IMR-90 (cell line): ENCODE results near the gene ACOXL.

Experiments used
- BHLHE40 ChIP-seq: fragments of 150-350 bp; IDR thresholded peaks from 2 replicates; pipeline ENCODE4 v1.6.1; 2016; ENCODE audit warnings: mild to moderate bottlenecking, low read depth, low read length
- CEBPB ChIP-seq: IDR thresholded peaks from 2 replicates; pipeline ENCODE4 v1.6.1; 2012; ENCODE audit warnings: low read depth, low read length, improper control_type of control experiment
- CHD1 ChIP-seq: IDR thresholded peaks from 2 replicates; pipeline ENCODE4 v1.6.1; 2012; ENCODE audit warnings: low read depth, low read length, improper control_type of control experiment
- CTCF ChIP-seq: conservative IDR thresholded peaks from 2 replicates; pipeline ENCODE4 v1.5.1; 2012; ENCODE audit warnings: mild to moderate bottlenecking, low read depth, low read length, improper control_type of control experiment
- ELK1 ChIP-seq: fragments of 150-350 bp; IDR thresholded peaks from 2 replicates; pipeline ENCODE4 v1.6.1; 2016; ENCODE audit warnings: low read depth, mild to moderate bottlenecking, low read length, moderate library complexity, borderline replicate concordance
- MAFK ChIP-seq: IDR thresholded peaks from 2 replicates; pipeline ENCODE4 v1.6.1; 2012; ENCODE audit warnings: low read depth, low read length, improper control_type of control experiment
- POLR2A ChIP-seq: IDR thresholded peaks from 2 replicates; pipeline ENCODE4 v1.6.1; 2012; ENCODE audit warnings: mild to moderate bottlenecking, low read depth, low read length
- RAD21 ChIP-seq: IDR thresholded peaks from 2 replicates; pipeline ENCODE4 v1.6.1; 2012; ENCODE audit warnings: low read length, improper control_type of control experiment
- RCOR1 ChIP-seq: IDR thresholded peaks from 2 replicates; pipeline ENCODE4 v1.6.1; 2012; ENCODE audit warnings: mild to moderate bottlenecking, low read length, improper control_type of control experiment; ENCODE audit not compliant: insufficient replicate concordance
- RFX5 ChIP-seq: IDR thresholded peaks from 2 replicates; pipeline ENCODE4 v1.8.0; 2012; ENCODE audit warnings: low read depth, mild to moderate bottlenecking, low read length, moderate library complexity
- SMC3 ChIP-seq: fragments of 150-350 bp; IDR thresholded peaks from 2 replicates; pipeline ENCODE4 v1.6.1; 2016; ENCODE audit warnings: low read depth, mild to moderate bottlenecking, antibody characterized with exemption, low read length, moderate library complexity

- TF ChIP-seq POLR2A = no peak
- TF ChIP-seq CTCF = no peak
- no peak for TF ChIP-seq RAD21
- no peak for TF ChIP-seq ELK1
- TF ChIP-seq RFX5 = no peak
- TF ChIP-seq SMC3 = no peak
- TF ChIP-seq BHLHE40 = no peak
- TF ChIP-seq RCOR1 = no peak
- TF ChIP-seq CEBPB = no peak
- TF ChIP-seq MAFK = no peak
- TF ChIP-seq CHD1 = no peak
These were observed 116.2 kb downstream of the ACOXL start for GRCh38 chr2:110848519-110849030.
